Embryonic facial prominence (tissue), 1 donor: ENCODE measurements around the gene RAB23.

Experiments used
- DNase-seq: peaks from one replicate; pipeline ENCODE4 v3.0.0-alpha.2; 2016; ENCODE audit errors: extremely low spot score

RAB23 gene

GRCh38 chr6:57221936-57222742, at the start of gene RAB23:
TSS of gene RAB23 (minus strand) at chr6:57222307. CDS start at chr6:57210380, 11,927 bp downstream.
- peak; percentile 66 for DNase-seq

- DNase-seq: no peak
Observed at GRCh38 chr6:57268294-57268640, 46.2 kb upstream of the RAB23 start.

GRCh38 chr6:57267586-57268293, 45.6 kb upstream of the RAB23 start:
- no peak for DNase-seq

GRCh38 chr6:57265755-57266221, 43.7 kb upstream of the RAB23 start:
- no peak for DNase-seq

- no peak for DNase-seq
Observed at GRCh38 chr6:57263739-57264138, 41.6 kb upstream of the RAB23 start.

- DNase-seq: no peak
Observed at GRCh38 chr6:57262901-57263694, 41.0 kb upstream of the RAB23 start.

GRCh38 chr6:57262488-57262887, 40.4 kb upstream of the RAB23 start:
- no peak for DNase-seq

GRCh38 chr6:57261926-57262325, 39.8 kb upstream of the RAB23 start:
- no peak for DNase-seq

- no peak for DNase-seq
Observed at GRCh38 chr6:57259064-57259463, 37.0 kb upstream of the RAB23 start.

GRCh38 chr6:57257911-57258541, 35.9 kb upstream of the RAB23 start:
- no peak for DNase-seq

- DNase-seq: no peak
Observed at GRCh38 chr6:57256541-57256940, 34.4 kb upstream of the RAB23 start.

- no peak for DNase-seq
Observed at GRCh38 chr6:57255451-57256169, 33.5 kb upstream of the RAB23 start.

GRCh38 chr6:57254055-57254717, 32.1 kb upstream of the RAB23 start:
- no peak for DNase-seq

GRCh38 chr6:57252975-57253374, 30.9 kb upstream of the RAB23 start:
- no peak for DNase-seq

GRCh38 chr6:57252137-57252536, 30.0 kb upstream of the RAB23 start:
- no peak for DNase-seq

GRCh38 chr6:57250348-57250747, 28.2 kb upstream of the RAB23 start:
- DNase-seq: no peak

- no peak for DNase-seq
Observed at GRCh38 chr6:57248311-57248895, 26.3 kb upstream of the RAB23 start.

GRCh38 chr6:57247603-57248002, 25.5 kb upstream of the RAB23 start:
- DNase-seq: no peak

- DNase-seq: no peak
Observed at GRCh38 chr6:57246307-57246706, 24.2 kb upstream of the RAB23 start.

- no peak for DNase-seq
Observed at GRCh38 chr6:57243954-57244353, 21.8 kb upstream of the RAB23 start.
